DMS114 treated with DMSO at 0.1 percent for 48 hours (cell line): Measurements from ENCODE around the gene SLC6A1.
"Not testable (repeated sequence)": the region's sequence is repeated elsewhere in the genome, so short reads cannot be mapped to it uniquely, and the experiment has no call there.

Source experiments
- DNase-seq: peaks from one replicate; lab custom pipeline; 2025; ENCODE audit not compliant: unreplicated experiment; lab: John Stamatoyannopoulos, UW

The SLC6A1 gene

GRCh38 chr3:11057655-11058054 is 65.1 kb downstream of the SLC6A1 start:
- DNase-seq: no peak

GRCh38 chr3:11059090-11059798 is 66.7 kb downstream of the SLC6A1 start:
- DNase-seq: peak; percentile 46

- DNase-seq: no peak
Observed at GRCh38 chr3:11059799-11060115, 67.2 kb downstream of the SLC6A1 start.

- DNase-seq: peak; percentile 75
Observed at GRCh38 chr3:11060500-11061251, 68.1 kb downstream of the SLC6A1 start.

- peak; percentile 15 for DNase-seq
Observed at GRCh38 chr3:11061268-11061871, 68.8 kb downstream of the SLC6A1 start.

GRCh38 chr3:11062704-11063103 is 70.2 kb downstream of the SLC6A1 start:
- no peak for DNase-seq

GRCh38 chr3:11071096-11071755 is 78.7 kb downstream of the SLC6A1 start:
- DNase-seq: no peak

- DNase-seq: no peak
Observed at GRCh38 chr3:11072631-11073030, 80.1 kb downstream of the SLC6A1 start.

- DNase-seq: no peak
Observed at GRCh38 chr3:11074011-11074410, 81.5 kb downstream of the SLC6A1 start.

GRCh38 chr3:11074451-11074850 is 81.9 kb downstream of the SLC6A1 start:
- DNase-seq: no peak

GRCh38 chr3:11075122-11075521 is 82.6 kb downstream of the SLC6A1 start:
- not testable (repeated sequence) for DNase-seq

GRCh38 chr3:11076711-11077110 is 84.2 kb downstream of the SLC6A1 start:
- no peak for DNase-seq

GRCh38 chr3:11077466-11077865 is 84.9 kb downstream of the SLC6A1 start:
- no peak for DNase-seq

GRCh38 chr3:11078826-11079515 is 86.4 kb downstream of the SLC6A1 start:
- no peak for DNase-seq

GRCh38 chr3:11080492-11080891 is 87.9 kb downstream of the SLC6A1 start:
- no peak for DNase-seq

GRCh38 chr3:11084098-11084497 is 91.5 kb downstream of the SLC6A1 start:
- no peak for DNase-seq

- no peak for DNase-seq
Observed at GRCh38 chr3:11084677-11085076, 92.1 kb downstream of the SLC6A1 start.

- no peak for DNase-seq
Observed at GRCh38 chr3:11085093-11085840, 92.7 kb downstream of the SLC6A1 start.

GRCh38 chr3:11086856-11087255 is 94.3 kb downstream of the SLC6A1 start:
- no peak for DNase-seq

GRCh38 chr3:11088066-11088465 is 95.5 kb downstream of the SLC6A1 start:
- no peak for DNase-seq
